Muscle of arm (tissue), 12 donors: Measurements from ENCODE around the gene SRSF6. TPM values are rescaled to one million over a fixed set of nuclear protein-coding genes. Genes with fewer than 3 reads are reported as not detected.
"Not testable (repeated sequence)": the region's sequence is repeated elsewhere in the genome, so short reads cannot be mapped to it uniquely, and the experiment has no call there.

Experiments used
- DNase-seq: peaks from one replicate; pipeline ENCODE4 v3.0.0-alpha.2; 2013
- polyA plus RNA-seq, 12 donors: library from polyadenylated mRNA; unstranded; fragments of 120-200 nt; gene quantifications; one replicate each; pipeline ENCODE4 v1.2.1, GENCODE V29; 2013; ENCODE audit not compliant: insufficient read length in 12 of 12

The SRSF6 gene
- polyA plus RNA-seq, 12 donors = 104 to 844 (median 167) TPM

DNA sequence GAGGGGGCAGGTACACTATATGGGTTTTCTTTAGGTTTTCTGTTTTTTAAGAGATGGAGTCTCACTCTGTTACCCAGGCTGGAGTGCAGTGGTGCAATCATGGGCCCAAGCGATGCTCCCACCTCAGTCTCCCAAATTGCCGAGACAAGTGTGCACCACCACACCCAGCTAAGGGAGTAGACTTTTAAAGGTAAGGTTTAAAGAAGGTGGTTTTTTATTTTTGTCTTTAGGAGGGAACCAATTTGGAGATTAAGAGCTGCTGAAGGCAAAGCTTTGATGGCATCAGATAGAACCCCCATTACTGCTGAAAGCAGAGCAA, 7.9 kb downstream of the SRSF6 start:
- no peak for DNase-seq

DNA sequence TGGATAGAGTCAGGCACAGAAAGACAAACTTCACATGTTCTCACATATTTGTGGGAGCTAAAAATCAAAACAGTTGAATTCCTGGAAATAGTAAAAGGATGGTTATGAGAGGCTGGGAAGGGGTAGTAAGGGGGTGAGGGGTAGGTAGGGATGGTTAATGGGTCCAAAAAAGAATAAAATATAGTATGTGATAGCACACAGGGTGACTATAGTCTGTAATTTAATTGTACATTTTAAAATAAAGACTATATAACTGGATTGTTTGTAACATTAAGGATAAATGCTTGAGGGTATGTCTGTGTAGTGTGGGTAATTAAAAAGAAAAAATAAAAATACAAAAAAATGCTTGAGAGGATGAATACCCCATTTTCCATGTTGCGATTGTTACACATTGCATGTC, 9.9 kb downstream of the SRSF6 start:
- no peak for DNase-seq

DNA sequence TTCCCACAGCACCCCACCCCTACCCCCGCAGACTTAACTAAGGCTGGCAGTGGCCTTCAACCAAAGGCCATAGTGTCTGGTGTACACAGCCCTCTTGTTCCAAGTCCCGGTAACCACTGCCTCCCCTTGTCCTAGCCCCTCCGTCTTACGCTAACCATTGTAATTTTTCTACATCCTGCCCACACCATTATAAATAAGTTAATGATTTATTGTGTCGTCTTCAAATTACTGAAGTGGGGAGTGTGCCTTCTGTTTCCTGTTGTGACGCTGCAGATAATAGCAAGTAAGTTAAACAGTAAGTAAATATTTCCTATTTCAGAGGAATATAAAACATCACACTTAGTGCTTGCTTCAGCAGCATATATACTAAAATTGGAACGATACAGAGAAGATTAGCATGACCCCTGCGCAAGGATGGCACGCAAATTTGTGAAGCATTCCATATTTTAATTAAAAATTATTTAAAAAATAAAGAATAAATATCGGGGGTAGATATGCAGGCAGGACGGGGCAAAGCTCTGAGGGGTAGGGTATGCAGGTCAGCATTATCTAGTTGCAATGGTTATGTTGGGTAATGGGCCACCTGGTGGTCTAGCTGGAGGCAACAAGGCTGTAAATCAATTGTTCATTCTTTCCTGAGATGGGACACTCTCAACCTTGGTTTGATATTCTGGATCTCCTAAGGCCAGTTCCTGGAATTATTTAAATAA, 15.1 kb downstream of the SRSF6 start:
- no peak for DNase-seq

DNA sequence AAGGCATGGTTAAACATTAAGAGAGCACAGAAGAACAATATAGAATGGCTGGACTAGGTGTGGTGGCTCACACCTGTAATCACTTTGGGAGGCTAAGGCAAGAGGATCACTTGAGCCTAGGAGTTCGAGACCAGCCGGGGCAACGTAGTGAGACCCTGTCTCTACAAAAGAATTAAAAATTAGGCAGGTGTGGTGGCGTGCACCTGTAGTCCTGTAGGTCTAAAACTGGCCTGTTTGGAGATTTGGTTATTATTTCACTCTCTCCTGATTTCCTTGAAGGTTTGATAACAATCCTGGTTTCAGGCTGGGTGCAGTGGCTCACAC, 15.6 kb downstream of the SRSF6 start:
- no peak for DNase-seq

DNA sequence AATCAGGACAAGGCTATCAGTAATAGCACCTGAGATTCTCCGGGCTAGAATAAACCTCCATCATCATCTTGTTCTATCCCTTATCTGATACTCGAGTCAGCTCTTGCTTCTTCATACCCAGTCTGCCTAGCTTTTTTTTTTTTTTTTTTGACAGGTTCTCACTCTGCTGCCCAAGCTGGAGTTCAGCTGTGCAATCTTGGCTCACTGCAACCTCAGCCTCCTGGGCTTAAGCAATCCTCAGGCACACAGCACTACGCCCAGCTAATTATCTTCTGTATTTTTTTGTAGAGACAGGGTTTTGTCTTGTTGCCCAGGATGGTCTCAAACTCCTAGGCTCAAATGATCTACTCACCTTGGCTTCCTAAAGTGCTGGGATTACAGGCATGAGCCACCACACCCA, 19.5 kb downstream of the SRSF6 start:
- no peak for DNase-seq

DNA sequence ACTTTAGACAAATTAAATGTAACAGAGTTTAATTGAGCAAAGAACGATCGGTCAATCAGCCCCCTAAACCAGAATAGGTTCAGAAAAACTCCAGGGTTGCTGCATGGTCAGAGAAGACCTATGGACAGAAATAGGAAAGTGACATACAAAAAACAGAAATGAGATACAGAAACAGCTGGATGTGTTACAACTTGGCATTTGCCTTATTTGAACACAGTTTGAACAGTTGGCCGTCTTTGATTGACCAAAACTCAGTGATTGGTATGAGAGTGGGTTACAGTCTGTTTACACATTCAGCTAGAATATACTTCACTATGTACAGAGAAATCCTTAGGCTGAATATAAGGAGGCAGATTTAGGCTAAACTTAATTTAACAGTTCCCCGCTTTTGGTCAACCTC, 19.9 kb downstream of the SRSF6 start:
- no peak for DNase-seq

DNA sequence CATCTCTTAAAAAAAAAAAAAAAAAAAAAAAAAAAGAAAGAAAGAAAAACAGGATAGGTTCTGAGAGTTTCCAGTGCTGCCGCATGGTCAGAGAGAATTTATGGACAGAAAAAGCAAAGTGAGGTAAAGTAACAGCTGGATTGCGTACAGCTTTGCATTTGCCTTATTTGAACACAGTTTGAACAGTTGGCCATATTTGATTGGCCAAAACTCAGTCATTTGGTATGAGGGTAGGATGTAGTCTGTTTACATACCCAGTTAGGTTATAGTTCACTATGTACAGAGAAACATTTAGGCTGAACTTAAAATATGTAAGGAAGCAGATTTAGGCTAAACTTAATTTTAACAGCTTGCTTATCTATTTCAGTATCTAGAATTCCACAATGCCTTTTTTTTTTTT, 32.3 kb downstream of the SRSF6 start:
- no peak for DNase-seq

DNA sequence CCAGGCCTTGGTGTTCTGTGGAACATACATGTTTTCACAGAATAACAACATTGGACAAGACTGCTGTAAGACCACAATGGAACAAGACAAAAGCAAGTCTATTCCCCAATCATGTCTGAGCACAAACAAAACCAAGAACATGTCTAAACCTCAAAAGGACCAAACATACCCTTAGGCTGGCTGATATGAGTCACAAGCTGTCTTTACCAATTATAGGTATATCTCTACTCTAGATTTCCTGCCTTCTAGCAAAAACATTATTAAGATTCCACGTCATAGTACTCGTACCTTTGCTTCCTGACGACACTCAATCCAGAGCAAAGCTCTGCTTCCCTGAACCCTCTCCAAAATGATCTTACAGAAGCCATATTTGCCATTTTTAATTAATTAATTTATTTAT, 34.4 kb downstream of the SRSF6 start:
- DNase-seq = no peak

DNA sequence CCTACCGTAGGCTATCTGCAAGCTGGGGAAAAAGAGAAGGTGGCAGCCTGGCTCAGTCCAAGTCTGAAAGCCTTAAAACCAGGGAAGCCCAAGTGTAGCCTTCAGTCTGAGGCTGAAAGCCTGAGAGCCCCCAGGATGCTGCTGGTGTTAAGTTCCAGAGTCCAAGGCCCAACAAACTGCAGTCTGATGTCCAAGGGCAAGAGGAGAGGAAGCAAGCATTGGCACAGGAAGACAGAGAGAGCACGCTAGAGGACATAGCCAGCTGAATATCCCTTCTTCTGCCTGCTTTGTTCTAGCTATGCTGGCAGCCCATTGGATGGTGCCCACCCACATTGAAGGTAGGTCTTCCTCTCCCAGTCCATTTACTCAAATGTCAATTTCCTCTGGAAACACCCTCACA, 37.7 kb downstream of the SRSF6 start:
- DNase-seq = no peak

DNA sequence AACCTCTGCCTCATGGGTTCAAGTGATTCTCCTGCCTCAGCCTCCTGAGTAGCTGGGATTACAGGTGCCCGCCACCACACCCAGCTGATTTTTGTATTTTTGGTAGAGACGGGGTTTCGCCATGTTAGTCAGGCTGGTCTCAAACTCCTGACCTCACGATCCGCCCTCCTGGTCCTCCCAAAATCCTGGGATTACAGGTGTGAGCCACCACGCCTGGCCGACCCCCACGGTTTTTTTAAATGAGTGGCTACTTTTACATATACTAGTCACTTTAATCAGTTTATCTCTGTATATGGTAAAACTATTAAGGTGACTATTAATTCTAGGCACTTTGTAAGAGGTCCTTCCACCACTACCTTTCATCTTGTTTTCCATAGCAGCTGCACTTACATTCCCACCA, 44.3 kb downstream of the SRSF6 start:
- not testable (repeated sequence) for DNase-seq

DNA sequence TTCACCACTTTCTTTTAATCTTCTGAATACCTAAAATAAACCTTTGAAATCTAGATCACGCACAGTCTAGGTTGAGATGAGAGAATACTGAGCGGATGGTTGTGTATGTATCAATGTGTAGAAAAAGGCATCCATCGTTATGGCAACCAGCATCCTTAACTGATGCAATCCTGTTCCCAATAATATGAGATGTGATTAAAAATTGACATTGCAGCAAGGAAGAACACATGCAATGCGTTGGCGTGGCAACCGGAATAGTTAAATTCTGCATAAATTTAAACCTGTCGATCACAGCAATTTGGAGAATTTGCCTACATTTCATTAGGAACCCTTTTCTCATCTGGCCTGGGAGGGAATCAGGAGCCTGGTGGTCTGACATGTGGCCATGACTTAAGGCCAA, 48.5 kb downstream of the SRSF6 start:
- no peak for DNase-seq

DNA sequence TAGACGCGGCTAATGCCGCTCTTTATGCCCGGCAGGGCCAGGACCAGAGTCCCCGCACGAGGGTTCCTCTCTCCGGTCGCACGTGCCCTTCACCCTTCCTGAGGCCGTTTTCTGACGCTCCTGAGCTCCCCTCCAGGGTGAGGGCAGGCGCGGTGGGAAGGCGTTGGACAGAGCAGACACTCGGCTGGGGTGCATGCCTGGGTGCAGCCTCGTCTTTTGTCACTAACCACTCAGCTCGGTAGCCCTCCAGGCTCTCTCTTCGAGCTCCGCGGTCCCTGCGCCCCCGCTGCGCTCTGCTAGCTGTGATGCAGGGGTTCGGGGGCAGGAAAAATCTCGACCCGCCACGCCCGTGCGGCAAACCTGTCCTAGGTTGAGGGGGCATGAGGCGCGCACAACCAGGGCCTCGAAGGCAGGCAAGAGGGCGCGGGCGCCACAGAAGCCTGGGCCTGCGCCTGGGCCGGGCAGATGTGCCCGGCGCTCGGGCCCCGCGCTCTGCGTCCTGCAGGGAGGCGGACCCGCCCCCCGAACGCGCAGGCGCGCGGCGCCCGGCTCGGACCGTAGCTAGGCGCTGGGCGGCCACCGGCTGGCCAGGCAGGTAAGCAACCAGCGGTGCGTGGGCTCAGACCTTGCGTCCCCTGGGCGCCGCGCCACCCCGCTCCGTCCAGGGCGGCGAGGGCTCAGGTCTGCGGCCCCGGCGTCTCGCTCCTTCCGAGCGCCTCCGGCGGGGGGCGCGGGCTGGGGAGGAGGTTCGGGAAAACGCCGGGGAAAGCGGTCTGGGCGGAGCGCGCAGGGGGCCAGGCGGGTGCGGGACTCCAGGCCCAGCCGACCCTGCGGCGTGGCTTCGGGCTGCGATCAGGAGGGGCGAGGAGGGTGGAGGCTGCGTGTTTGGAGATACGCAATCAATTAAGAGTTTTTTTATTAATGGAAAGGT, 49.7 kb downstream of the SRSF6 start, which contains the start of gene L3MBTL1:
L3MBTL1 (plus strand) TSS at position 548 of the 931 bp plus-strand sequence. CDS start 5,807 bp downstream, outside the sequence.
- no peak for DNase-seq

DNA sequence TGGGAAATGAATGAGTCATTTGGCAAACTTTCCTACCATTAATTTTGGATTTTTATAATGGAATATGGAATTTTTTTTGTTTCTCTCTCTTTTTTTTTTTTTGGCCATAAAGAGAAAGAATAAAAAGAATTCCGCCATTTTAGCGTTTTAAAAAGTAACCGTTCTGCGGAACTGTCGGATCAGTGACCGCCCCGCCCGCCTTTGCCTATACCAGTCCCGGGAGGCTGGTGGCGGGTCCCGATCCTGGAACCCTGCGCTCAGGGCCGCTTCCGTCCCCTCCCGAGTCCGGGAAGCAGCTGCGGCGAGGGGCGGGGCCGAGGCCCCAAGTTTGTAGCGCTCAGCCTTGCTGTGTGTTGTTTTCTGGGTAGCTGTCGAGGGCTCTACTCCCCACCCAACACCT, 50.4 kb downstream of the SRSF6 start:
- DNase-seq = no peak

DNA sequence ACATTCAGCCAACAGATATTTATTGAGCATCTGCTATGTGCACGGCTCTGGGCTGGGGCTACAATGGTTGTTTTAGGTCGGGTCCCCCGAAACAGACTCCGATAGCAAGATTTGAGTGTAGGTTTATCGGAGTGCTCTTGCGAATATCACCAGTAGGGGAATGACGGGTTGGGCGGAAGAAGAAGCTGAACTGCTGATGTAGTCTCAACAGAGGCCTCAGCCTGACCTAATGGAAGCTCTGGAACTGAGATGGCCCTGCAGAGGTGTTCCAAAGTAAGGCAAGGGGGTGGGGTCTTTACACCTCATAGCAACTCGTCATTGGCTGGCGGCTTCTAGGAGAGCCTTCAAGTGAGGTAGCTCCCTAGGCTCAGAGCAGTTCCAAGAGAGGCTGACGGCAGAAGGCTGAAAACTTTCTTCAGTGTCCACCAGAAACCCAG, 50.9 kb downstream of the SRSF6 start:
- DNase-seq = no peak

DNA sequence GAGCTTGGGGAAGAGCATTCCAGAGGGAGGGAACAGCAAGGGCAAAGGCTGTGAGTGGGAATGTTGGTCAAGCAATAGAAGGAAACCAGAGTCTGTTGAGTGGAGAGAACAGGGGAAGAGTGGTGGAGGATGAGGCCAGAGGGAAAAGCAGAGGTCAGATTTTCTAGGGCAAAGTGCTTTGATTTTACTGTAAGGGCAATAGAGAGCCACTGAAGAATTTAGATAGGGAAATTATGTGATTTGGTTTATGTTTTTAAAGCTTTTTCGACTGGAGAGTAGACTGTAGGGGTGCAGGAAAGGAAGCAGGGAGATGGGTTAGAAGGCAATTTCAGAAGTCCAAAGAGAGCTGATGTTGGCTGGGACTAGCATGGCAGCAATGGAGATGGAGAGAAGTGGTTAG, 54.2 kb downstream of the SRSF6 start:
- DNase-seq = no peak

DNA sequence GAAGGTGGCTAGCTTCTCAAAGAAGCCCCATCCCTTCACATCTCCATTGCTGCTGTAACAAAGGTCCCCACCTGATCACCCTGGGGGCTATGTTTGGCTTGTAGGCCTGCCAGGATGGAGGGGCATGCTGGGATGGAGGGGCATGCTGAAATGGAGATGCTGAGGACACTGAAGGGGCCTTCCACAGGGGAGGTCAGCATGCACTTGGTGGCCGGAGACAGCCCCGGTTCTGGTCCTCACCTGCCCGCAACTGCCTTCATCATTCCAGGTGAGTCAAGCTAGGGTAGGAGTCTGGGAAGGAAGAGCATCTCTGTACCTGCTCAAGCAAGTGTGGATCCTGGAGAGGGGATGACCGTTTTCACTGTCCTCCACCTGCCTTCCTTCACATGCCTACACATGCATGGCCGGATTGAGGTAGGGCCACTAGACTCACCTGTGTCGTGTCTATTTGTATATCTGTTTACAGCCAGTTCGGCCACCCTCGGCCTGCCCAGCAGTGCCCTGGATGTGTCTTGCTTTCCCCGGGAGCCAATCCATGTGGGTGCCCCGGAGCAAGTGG, 55.8 kb downstream of the SRSF6 start:
- no peak for DNase-seq

Other genes starting within 250 kb of the SRSF6 start
- gene L3MBTL1, start 49.8 kb downstream of the SRSF6 start, polyA plus RNA-seq = 10 to 100 TPM in 4 of 12 donors, 1 to 10 TPM in 7, not detected in 1; 3.6 to 15.9 (median 9.2) TPM
- gene SGK2, start 101.1 kb downstream of the SRSF6 start, polyA plus RNA-seq = 1 to 10 TPM in 5 of 12 donors, under 1 TPM in 5, not detected in 2; 0.29 to 6.3 (median 1.2) TPM
- 10 to 100 TPM in 10 of 12 donors, not detected in 2; 21.9 to 42.7 (median 30.4) TPM for gene IFT52, start 133.0 kb downstream of the SRSF6 start, polyA plus RNA-seq
- gene MYBL2, start 209.2 kb downstream of the SRSF6 start, polyA plus RNA-seq = 10 to 100 TPM in 11 of 12 donors, not detected in 1; 10.2 to 32.3 (median 14.1) TPM